Tibial nerve (tissue), 4 donors: Measurements from ENCODE around the gene HOXA9. TPM values are rescaled to one million over a fixed set of nuclear protein-coding genes. Genes with fewer than 3 reads are reported as not detected.

ENCODE experiments used
- DNase-seq, 2 donors: peaks; one replicate each; pipeline ENCODE4 v3.0.0-alpha.2; 2019; ENCODE audit warnings: low spot score in 2 of 2
- H3K27ac ChIP-seq, 4 donors: fragments of 200-600 bp; sonication (generic) in 3 of 4; one replicate each; pipeline ENCODE4 v1.5.1; 2017 to 2019; ENCODE audit warnings: mild to moderate bottlenecking in 1 of 4
- H3K27me3 ChIP-seq, 2 donors: fragments of 200-600 bp; sonication (generic) in 1 of 2; one replicate each; pipeline versions ENCODE4 v1.5.1 to v1.6.0; 2017 to 2019
- H3K36me3 ChIP-seq, 3 donors: fragments of 200-600 bp; sonication (generic); one replicate each; pipeline ENCODE4 v1.5.1; 2018 to 2019
- H3K4me1 ChIP-seq, 4 donors: fragments of 200-600 bp; sonication (generic) in 3 of 4; one replicate each; pipeline ENCODE4 v1.5.1; 2017 to 2019
- H3K4me3 ChIP-seq, 4 donors: fragments of 200-600 bp; sonication (generic) in 3 of 4; one replicate each; pipeline ENCODE4 v1.5.1; 2017 to 2019; ENCODE audit warnings: mild to moderate bottlenecking in 1 of 4, moderate library complexity in 1 of 4
- H3K9me3 ChIP-seq, 4 donors: fragments of 200-600 bp; sonication (generic) in 3 of 4; one replicate each; pipeline ENCODE4 v1.5.1; 2017 to 2019
- EP300 ChIP-seq, 2 donors: sonication (generic); formaldehyde crosslinking; IDR thresholded peaks; one replicate each; pipeline ENCODE4 v1.6.1; 2017; ENCODE audit warnings: antibody characterized with exemption in 2 of 2, mild to moderate bottlenecking in 1 of 2
- POLR2A ChIP-seq, 2 donors: fragments of 450-650 bp; IDR thresholded peaks; one replicate each; pipeline ENCODE4 v1.6.1; 2017; ENCODE audit warnings: antibody characterized with exemption in 2 of 2, mild to moderate bottlenecking in 2 of 2, moderate library complexity in 2 of 2
- WGBS, 2 donors: methylation state at CpG; one replicate each; pipeline ENCODE4 v1.1.5; 2018; 5-methylcytosine and 5-hydroxymethylcytosine counted together
- total RNA-seq, 4 donors: library from RNA; depleted of rRNA; stranded (reverse); fragments of >200 nt; gene quantifications; one replicate each; pipeline ENCODE4 v1.1.0, GENCODE V29; 2016
- TF ChIP-seq, protein P1 (sequence below), 5 experiments: fragments of 200-600 bp in 3 of 5; fragments of 450-650 bp in 2 of 5; sonication (generic) in 3 of 5; IDR thresholded peaks; one replicate each; pipeline ENCODE4 v1.5.1; 2016 to 2019; ENCODE audit warnings: antibody characterized with exemption in 5 of 5, mild to moderate bottlenecking in 3 of 5, moderate library complexity in 2 of 5

Gene HOXA9
- total RNA-seq, 4 donors from 2014 or later: 10.5 to 13.8 (median 12.7) TPM

DNA sequence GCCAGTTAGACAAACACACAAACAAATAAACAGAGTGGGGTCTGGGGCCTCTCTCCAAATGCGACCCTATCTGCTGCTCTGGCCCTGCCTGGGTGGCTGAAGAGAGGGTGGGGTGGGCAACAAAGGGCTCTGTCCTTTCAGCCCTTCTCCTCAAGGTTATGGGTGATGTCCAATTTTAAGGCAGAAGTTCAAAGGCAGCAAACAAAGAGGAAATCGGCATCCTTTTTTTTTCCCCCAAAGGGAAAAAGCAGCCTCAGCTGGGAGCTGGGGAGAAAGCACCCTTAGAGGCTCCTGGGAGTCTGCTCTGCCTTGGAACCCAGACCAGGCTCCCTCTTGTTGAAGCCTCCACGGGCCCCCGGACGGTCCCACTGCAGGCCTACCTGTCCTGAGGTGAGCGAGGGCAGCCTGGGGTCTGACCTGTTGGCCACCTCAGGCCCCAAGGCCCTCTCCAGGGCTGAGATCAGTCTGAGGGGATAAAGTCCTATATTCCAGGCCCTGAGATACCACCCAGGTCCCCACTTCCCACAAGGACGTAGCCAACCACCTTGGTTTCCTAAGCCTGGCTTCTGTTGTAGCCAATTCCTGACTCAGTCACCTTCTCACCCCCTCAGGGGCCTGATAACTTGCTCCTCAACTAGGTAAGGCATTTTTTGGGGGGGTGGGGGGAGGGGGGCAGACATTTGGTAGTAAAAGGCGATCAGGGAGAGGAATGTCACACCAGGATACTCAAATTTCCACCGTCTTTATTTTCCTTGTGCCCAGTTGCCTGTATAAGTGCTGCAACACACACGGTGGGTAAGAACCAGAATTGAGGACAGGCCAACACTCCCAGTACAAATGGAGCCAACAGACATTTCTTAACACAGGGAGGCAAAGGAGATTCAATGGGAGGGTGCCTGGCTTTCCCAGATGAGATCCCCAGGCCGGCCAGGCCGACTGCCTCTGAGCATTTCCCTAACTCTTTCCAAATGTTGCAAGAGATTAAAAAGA is 15.4 kb upstream of the HOXA9 start:
- 66 to 81% methylated on average over 11 to 12 of the region's 12 CpGs for WGBS, 2 donors
- no peak overlapping the region for H3K4me3 ChIP-seq
- DNase-seq: peak in 1 of 2 donors; percentile 18
- peaks cover 0 to 96% of the 10 kb centered on the region in 2 donors for H3K27me3 ChIP-seq
- peak overlapping the region in 2 of 4 donors; percentile 80 to 88 for H3K27ac ChIP-seq
- TF ChIP-seq POLR2A (IDR thresholded peaks at IDR 0.05) (no peak), EP300 (IDR thresholded peaks at IDR 0.05) (no peak)
- TF ChIP-seq, protein P1, sequence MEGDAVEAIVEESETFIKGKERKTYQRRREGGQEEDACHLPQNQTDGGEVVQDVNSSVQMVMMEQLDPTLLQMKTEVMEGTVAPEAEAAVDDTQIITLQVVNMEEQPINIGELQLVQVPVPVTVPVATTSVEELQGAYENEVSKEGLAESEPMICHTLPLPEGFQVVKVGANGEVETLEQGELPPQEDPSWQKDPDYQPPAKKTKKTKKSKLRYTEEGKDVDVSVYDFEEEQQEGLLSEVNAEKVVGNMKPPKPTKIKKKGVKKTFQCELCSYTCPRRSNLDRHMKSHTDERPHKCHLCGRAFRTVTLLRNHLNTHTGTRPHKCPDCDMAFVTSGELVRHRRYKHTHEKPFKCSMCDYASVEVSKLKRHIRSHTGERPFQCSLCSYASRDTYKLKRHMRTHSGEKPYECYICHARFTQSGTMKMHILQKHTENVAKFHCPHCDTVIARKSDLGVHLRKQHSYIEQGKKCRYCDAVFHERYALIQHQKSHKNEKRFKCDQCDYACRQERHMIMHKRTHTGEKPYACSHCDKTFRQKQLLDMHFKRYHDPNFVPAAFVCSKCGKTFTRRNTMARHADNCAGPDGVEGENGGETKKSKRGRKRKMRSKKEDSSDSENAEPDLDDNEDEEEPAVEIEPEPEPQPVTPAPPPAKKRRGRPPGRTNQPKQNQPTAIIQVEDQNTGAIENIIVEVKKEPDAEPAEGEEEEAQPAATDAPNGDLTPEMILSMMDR (IDR thresholded peaks at IDR 0.05): no peak
- no peaks in the 10 kb centered on the region for H3K36me3 ChIP-seq
- no peaks in the 10 kb centered on the region for H3K9me3 ChIP-seq
- peaks cover 0 to 48% (median 20%) of the 10 kb centered on the region in 4 donors for H3K4me1 ChIP-seq

GRCh38 chr7:27179503-27180430 is 14.4 kb upstream of the HOXA9 start:
- Histone ChIP-seq H3K4me1 (peaks cover 0 to 44% (median 18%) of the 10 kb centered on the region in 4 donors), H3K4me3 (peak overlapping the region; percentile 12 to 45 (median 18))
- 10 to 13% methylated on average over 56 of the region's 56 CpGs for WGBS, 2 donors

GRCh38 chr7:27179030-27179429 is 13.7 kb upstream of the HOXA9 start:
- Histone ChIP-seq H3K27me3 (peaks cover 0 to 98% of the 10 kb centered on the region in 2 donors), H3K4me1 (peaks cover 0 to 44% (median 16%) of the 10 kb centered on the region in 4 donors), H3K4me3 (peak overlapping the region in 3 of 4 donors; percentile 12 to 45 (median 15)), H3K36me3 (no peaks in the 10 kb centered on the region), H3K27ac (peak overlapping the region in 2 of 4 donors; percentile 80 to 88), H3K9me3 (no peaks in the 10 kb centered on the region)
- peak in 1 of 2 donors; percentile 11 for DNase-seq
- WGBS, 2 donors: 36 to 61% methylated on average over 14 of the region's 14 CpGs
- TF ChIP-seq POLR2A (IDR thresholded peaks at IDR 0.05) (no peak), EP300 (IDR thresholded peaks at IDR 0.05) (no peak)

More at GRCh38 chr7:27179503-27180430, 14.4 kb upstream of the HOXA9 start:
- TF ChIP-seq EP300 (IDR thresholded peaks at IDR 0.05) (peak in 1 of 2 donors; percentile 50), POLR2A (IDR thresholded peaks at IDR 0.05) (no peak)
- TF ChIP-seq, protein P1 (IDR thresholded peaks at IDR 0.05): peak; percentile 73 to 87 (median 83)
- no peaks in the 10 kb centered on the region for H3K9me3 ChIP-seq
- peak; percentile 71 to 81 for DNase-seq
- H3K27ac ChIP-seq: peak overlapping the region; percentile 4 to 88 (median 57)
- no peaks in the 10 kb centered on the region for H3K36me3 ChIP-seq
- H3K27me3 ChIP-seq: peaks cover 0 to 96% of the 10 kb centered on the region in 2 donors

DNA sequence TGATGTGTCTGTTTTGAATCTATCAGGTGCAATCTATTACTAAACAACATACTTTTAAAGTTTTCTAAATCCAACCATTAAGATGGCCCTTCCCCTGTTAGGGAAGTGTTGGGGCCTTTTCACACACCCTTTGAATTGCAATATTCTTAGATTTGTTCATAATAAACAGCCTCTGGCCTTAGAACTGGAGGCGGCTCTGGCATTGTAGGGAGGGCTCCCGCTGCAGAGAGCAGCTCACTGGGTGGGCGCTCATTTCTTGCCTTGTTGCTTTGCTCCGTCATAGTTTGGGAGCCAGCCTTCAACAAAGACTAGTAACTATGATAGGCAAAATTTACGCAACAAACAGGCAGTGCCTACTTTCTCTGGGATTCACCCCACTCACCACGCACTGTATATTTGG is 13.0 kb upstream of the HOXA9 start:
- H3K4me3 ChIP-seq: peak overlapping the region in 1 of 4 donors; percentile 45
- TF ChIP-seq EP300 (IDR thresholded peaks at IDR 0.05) (peak in 1 of 2 donors; percentile 12), POLR2A (IDR thresholded peaks at IDR 0.05) (no peak)
- TF ChIP-seq, protein P1 (IDR thresholded peaks at IDR 0.05): no peak
- peak in 1 of 2 donors; percentile 27 for DNase-seq
- peaks cover 0 to 44% (median 11%) of the 10 kb centered on the region in 4 donors for H3K4me1 ChIP-seq
- peak overlapping the region in 2 of 4 donors; percentile 80 to 88 for H3K27ac ChIP-seq
- peaks cover 0 to 94% of the 10 kb centered on the region in 2 donors for H3K27me3 ChIP-seq
- no peaks in the 10 kb centered on the region for H3K9me3 ChIP-seq
- 64 to 84% methylated on average over 6 of the region's 6 CpGs for WGBS, 2 donors
- H3K36me3 ChIP-seq: no peaks in the 10 kb centered on the region

DNA sequence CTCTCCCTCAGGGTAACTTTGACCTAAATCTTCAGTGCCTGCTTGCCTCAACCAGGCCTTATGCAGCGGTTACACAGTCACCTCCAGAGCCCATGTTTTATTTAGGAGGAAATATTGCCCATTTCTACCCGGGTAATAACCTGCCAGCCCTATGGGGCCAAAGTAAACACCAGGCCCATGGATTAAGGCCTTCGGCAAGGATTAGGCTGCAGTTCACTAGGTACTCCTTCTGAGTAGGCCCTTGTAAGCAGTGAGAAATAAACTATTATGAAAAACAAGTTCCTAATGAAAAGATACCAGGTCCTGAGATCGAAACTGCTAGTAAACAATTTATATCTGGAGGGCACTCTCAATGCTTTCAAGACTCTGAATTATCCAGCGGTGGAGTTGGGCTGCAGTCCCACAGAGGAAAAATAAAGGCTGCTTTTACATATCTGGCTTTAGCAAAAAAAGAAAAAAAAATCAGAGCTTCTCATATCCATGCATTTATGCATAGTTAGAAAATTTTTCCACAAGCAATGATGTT is 12.5 kb upstream of the HOXA9 start:
- 65 to 69% methylated on average over 5 of the region's 5 CpGs for WGBS, 2 donors
- Histone ChIP-seq H3K27ac (peak overlapping the region in 3 of 4 donors; percentile 1 to 88 (median 80)), H3K27me3 (peaks cover 0 to 93% of the 10 kb centered on the region in 2 donors), H3K9me3 (no peaks in the 10 kb centered on the region), H3K4me3 (peak overlapping the region in 1 of 4 donors; percentile 45), H3K4me1 (peaks cover 0 to 44% (median 9%) of the 10 kb centered on the region in 4 donors), H3K36me3 (no peaks in the 10 kb centered on the region)
- TF ChIP-seq, protein P1 (IDR thresholded peaks at IDR 0.05): no peak
- TF ChIP-seq EP300 (IDR thresholded peaks at IDR 0.05): no peak
- TF ChIP-seq POLR2A (IDR thresholded peaks at IDR 0.05): no peak
- peak in 1 of 2 donors; percentile 9 for DNase-seq
